PFSK-1 (cell line): ENCODE data around the gene ATP2B2.

Experiments used
- FOXP2 ChIP-seq: optimal IDR thresholded peaks from 2 replicates; pipeline ENCODE3; 2011; ENCODE audit warnings: borderline replicate concordance, control low read depth, inconsistent platforms; ENCODE audit not compliant: insufficient read depth; ENCODE audit errors: extremely low read length, extremely low read depth
- POLR2AphosphoS5 ChIP-seq: IDR thresholded peaks from 2 replicates; pipeline ENCODE4 v1.6.1; 2012; ENCODE audit warnings: low read depth, mild to moderate bottlenecking, control low read depth, low read length, moderate library complexity
- SIN3A ChIP-seq: IDR thresholded peaks from 2 replicates; pipeline ENCODE4 v1.6.1; 2012; ENCODE audit warnings: mild to moderate bottlenecking, low read length, moderate library complexity, borderline replicate concordance; ENCODE audit not compliant: insufficient read depth
- TAF1 ChIP-seq: IDR thresholded peaks from 2 replicates; pipeline ENCODE4 v1.6.1; 2012; ENCODE audit warnings: low read length, control low read depth, borderline replicate concordance; ENCODE audit not compliant: insufficient read depth
- TF ChIP-seq, protein P1 (sequence below), 2 experiments: IDR thresholded peaks; 2 replicates each; pipeline versions ENCODE4 v1.6.1 to v1.8.0; 2011 to 2012; ENCODE audit warnings: low read depth in 2 of 2, low read length in 2 of 2, control low read depth in 1 of 2, inconsistent platforms in 1 of 2, mild to moderate bottlenecking in 1 of 2, moderate library complexity in 1 of 2; ENCODE audit not compliant: insufficient read depth in 1 of 2

DNA sequence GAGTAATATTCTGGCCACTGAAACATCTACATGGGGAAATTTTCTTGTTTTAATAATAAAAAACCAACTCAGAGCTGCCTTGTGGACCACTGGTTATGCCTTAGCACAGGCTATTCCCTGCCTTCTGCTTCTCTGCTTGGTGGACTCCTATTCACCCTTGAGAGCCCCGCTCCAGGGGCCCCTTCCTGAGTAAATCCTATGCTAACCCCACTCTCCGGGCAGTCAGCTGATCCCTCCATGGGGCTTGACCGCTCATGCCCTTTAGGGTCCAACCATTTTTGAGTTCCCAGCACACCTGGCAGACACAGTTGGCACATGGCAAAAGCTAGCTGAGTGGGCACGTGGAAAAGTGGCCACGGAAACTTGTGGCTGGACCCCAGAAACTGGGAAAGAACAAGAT is 38.2 kb downstream of the ATP2B2 start:
- TF ChIP-seq, protein P1, sequence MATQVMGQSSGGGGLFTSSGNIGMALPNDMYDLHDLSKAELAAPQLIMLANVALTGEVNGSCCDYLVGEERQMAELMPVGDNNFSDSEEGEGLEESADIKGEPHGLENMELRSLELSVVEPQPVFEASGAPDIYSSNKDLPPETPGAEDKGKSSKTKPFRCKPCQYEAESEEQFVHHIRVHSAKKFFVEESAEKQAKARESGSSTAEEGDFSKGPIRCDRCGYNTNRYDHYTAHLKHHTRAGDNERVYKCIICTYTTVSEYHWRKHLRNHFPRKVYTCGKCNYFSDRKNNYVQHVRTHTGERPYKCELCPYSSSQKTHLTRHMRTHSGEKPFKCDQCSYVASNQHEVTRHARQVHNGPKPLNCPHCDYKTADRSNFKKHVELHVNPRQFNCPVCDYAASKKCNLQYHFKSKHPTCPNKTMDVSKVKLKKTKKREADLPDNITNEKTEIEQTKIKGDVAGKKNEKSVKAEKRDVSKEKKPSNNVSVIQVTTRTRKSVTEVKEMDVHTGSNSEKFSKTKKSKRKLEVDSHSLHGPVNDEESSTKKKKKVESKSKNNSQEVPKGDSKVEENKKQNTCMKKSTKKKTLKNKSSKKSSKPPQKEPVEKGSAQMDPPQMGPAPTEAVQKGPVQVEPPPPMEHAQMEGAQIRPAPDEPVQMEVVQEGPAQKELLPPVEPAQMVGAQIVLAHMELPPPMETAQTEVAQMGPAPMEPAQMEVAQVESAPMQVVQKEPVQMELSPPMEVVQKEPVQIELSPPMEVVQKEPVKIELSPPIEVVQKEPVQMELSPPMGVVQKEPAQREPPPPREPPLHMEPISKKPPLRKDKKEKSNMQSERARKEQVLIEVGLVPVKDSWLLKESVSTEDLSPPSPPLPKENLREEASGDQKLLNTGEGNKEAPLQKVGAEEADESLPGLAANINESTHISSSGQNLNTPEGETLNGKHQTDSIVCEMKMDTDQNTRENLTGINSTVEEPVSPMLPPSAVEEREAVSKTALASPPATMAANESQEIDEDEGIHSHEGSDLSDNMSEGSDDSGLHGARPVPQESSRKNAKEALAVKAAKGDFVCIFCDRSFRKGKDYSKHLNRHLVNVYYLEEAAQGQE (IDR thresholded peaks at IDR 0.05; ENCODE audit: insufficient read depth in 1 of 2, low read depth in 2 of 2, low read length in 2 of 2): no peak
- TF ChIP-seq TAF1 (no peak), POLR2AphosphoS5 (no peak), SIN3A (no peak), FOXP2 (no peak)
